Stimulated activated CD4-positive, alpha-beta T cell treated with anti-CD3 and anti-CD28 coated beads, TNF-alpha, amount 100 ng/mL, for 4 hours (primary cell): ENCODE data around the gene PIGS.

Experiments
- DNase-seq, 3 experiments: peaks; one replicate each; pipeline ENCODE4 v3.0.0-alpha.2; 2020; ENCODE audit warnings: low read depth in 3 of 3

The PIGS gene

DNA sequence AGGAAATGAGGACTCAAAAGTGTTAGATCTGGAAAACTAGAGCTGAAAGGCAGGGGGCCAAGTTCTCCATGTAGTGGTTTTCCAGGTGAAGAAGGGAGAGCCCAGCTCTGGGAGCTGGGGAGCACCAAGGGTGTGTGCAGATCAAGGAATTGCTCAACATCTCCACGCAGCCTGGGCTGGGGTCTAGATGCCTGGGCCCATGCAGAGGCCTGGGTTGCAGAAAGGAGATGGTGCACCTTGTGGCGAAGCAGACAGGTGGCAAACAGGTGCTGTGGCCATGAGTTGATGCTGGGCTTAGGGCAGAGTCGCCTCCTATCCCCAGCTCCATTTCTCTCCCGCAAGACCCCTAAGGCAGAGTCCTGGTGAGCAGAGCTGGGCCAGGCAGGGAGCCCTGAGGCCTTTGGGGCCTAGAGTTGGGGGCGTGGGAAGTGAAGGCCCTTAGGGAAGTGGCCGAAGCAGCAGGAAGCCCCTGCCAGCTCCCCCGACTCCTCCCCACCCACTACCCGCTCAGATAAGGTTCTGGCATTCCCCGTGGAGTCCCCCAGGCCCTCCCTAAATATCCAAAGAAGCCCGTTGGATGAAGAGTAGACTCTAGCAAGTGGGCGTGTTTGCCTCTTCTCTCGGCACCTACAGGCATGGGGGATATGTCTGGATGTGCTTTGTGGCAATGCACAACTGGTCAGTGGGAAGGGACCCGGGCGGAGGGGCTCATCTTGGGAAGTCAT lies 64.4 kb downstream of the PIGS start:
- DNase-seq: no peak

DNA sequence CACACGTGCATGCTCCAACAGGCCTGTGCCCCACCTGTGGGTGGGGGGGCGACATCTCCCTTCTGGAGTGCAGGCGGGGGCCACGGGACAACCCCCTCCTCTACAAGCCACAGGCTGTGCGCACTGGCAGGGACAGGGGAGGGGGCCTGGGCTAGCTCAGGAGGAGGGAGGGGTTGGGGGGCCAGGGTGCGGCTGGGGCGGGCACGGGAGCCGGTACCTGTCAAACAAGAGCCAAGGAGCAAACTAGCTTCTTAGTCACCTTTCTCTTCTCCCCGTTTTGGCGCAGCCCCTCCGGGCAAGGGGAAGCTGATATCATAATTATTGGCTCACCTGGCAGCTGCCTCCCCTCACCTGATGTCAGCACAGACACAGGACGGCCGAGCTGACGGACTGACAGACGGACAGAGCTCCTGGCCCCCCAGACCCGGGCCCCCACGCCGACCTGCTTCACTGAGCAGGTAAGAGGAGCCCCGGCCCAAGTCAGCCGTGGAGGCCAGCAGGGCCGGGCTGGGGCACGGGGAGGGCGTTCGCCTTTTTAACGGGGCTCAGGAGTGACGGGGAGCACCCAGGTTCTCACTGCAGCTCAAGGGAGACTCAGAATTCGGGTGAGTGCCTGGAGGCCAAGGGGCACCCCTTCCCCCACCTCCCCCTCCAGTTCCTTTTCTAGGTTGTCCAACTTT lies 65.2 kb downstream of the PIGS start, which contains the start of gene FOXN1:
TSS of gene FOXN1 (plus strand) at position 363 of the 680 bp plus-strand sequence. CDS start 17,622 bp downstream, outside the sequence.
- DNase-seq: no peak

DNA sequence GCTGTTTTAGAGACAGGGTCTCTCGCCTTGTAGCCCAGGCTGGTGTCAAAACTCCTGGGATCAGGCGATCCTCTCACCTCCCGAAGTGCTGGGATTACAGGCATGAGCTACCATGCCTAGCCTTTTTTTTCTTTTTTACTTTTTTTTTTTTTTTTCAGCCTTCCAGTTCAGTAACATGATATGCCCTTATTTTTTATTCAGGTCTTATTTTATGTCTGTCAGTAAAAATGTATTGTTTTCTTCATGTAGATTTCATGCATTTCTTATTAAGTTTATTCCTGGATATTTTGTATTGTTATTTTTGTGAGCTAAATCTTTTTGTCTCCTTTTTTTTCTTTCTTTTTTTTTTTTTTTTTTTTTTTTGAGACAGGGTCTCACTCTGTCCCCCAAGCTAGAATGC lies 67.9 kb downstream of the PIGS start:
- no peak for DNase-seq
